Superior temporal gyrus (tissue), 1 donor: ENCODE results near the gene SFT2D1.
"Not testable (repeated sequence)": the region's sequence is repeated elsewhere in the genome, so short reads cannot be mapped to it uniquely, and the experiment has no call there.

Experiments
- DNase-seq: peaks from one replicate; pipeline ENCODE4 v3.0.0-alpha.2; 2016; ENCODE audit errors: extremely low spot score

SFT2D1 gene

GRCh38 chr6:166364456-166364855 is 22.1 kb upstream of the SFT2D1 start:
- DNase-seq: no peak

- DNase-seq: not testable (repeated sequence)
These were observed 20.1 kb upstream of the SFT2D1 start for GRCh38 chr6:166362427-166362826.

GRCh38 chr6:166361077-166361429 is 18.7 kb upstream of the SFT2D1 start:
- no peak for DNase-seq

DNA sequence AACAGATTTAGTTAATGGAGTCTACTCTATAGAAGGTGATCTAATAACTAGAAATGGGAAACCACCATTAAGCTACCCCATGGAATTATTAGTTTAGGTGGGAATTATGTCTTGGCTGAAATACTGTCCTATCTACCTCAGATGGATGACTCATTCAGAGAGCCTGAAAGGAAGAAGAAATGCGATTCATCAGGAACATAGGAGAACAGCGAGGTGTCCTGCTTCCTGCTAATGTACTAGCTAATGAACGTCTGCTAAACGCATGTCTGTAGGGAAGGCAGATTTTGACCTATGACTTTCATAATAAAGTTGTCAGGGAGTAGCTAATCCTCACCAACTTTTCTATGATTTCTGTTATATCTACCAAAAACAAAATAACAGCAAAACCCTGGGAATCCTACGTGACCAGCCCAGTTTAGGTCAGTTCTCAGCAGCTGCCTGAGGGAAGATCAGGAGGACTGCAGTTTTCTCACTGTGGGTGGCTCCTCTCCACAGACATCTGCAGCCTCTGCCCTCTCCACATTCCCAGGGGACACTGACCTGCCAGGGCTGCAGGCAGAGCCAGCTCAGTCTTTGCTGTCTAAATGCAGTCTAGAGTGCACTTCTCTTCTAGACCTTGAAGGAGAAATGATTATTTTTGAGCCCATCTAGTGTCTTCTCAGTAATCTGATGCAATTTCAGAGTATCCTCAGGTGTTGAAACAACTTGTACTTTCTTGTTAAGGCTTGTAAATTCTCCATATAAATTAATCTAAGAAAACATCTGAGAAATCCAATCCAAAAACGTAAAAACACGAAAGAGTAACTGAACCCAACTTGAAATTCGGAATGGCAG is 18.1 kb upstream of the SFT2D1 start:
- no peak for DNase-seq

DNA sequence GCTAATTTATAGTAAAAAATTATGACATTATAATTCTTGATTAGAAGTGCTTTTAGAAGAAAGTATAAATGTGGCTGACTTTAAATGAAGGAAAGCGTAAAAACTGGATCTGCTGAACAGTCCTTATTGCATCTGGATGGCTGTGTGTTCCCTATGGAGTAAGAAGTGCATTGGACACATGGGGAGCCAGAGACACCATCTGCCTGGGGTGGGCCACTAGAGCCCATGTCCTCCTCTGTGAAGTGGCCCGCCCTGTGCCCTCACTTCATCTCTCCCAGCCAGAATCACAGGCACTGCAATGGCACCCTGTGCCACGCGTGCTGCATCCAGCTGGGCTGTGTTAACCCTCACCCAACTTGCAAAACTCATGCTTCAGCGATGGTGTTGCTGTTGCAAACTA is 13.2 kb upstream of the SFT2D1 start:
- no peak for DNase-seq

DNA sequence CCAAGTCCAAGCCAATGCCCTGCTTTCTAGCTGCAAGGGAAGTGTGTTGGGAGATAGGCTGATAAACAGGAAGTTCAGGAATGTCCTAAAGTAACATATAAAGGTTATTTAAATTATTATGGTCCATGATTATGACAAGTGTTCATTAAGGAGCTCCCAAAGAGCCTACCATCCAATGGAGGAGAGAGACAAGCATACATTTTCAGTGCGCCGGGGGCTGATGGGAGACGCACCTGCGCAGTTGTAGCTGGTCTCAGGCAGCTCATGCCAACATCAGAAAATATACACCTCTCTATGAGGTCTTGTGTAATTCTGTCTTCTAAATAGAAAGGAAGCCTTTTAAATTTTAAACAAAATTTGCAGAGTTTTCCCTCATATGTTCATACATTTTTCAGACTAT is 12.6 kb upstream of the SFT2D1 start:
- no peak for DNase-seq

DNA sequence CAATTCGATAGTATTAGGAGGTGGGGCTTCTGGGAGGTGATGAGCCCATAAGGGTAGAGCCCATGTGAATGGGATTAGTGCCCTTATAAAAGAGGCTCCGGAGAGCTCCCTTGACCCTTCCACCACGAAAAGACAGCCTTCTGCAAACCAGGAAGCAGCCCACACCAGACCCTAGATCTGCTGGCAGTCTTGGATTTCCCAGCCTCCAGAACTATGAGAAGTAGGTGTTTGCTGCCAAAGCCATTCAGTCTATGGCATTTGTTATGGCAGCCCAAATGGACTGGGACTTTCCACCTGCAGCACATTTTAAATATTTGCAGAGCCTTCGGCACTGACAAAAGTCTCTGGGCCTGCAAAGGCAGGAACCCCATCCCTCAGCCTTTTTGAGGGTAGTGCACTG is 11.8 kb upstream of the SFT2D1 start:
- DNase-seq: no peak

GRCh38 chr6:166353507-166353906 is 11.2 kb upstream of the SFT2D1 start:
- no peak for DNase-seq

DNA sequence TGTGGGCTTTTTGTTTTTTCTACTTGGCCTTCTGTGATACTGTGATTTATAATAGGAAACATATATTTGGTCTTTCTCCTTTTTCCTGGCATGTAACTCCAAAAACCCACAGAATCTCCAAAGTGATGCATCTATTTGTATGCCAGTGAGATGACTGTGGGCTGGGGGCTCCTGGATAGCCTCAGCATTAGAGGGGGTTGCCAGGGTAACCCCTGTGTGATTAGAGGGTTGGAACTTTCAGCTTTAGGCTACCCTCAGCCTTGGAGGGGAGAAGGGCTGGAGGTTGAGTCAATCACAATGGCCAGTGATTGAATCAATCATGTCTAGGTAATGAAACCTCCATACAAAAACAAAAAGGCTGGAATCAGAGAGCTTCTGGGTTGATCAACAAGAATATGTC is 10.6 kb upstream of the SFT2D1 start:
- no peak for DNase-seq

DNA sequence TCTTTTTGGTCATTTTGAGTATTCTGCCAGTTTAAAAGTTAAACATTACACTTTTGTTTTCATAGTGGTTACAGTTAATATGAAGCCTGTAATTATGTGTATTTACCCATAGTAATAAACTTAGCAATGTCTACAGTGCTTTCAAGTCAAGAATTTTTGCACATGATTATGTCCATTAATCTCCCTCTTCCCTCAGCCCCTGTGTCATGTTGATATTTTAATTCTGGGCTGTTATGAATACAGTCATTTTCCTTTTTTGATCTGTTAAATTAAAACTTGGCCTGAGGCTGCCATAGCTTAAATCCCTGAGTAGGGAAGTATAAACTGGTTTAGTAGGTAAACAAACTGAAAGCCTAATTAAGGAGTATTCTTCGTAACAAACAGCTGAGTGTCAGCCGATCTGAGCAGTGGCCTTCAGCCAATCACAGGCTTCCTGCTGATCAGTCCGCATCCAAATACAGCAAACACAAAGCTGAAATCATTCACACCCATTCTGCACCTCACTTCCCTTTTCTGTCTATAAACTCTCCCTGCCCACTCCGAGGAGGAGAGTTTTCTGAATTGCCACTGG is 9.5 kb upstream of the SFT2D1 start:
- DNase-seq: peak; percentile 29

GRCh38 chr6:166348305-166348949 is 6.1 kb upstream of the SFT2D1 start:
- DNase-seq: no peak

DNA sequence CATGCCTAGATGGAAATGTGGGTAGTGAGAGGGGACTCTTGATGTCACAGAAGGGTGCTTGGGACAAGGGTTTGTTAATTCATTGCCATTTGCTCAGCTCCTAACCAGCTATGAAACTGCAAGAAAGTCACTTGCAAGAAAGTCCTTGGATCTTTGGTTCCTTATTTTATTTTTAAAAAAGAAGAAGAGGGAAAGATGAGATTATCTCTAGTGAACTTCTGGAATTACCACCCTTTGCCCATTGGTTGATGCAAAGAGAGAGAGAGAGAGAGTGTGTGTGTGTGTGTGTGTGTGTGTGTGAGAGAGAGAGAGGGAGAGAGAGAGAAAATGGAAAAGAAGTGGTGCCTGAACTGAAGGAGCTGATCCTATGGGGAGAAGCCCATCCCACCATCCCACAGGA is 4.6 kb upstream of the SFT2D1 start:
- no peak for DNase-seq

GRCh38 chr6:166346449-166346848 is 4.1 kb upstream of the SFT2D1 start:
- no peak for DNase-seq

GRCh38 chr6:166345672-166346071 is 3.3 kb upstream of the SFT2D1 start:
- DNase-seq: not testable (repeated sequence)

- DNase-seq: not testable (repeated sequence)
These were observed 2.6 kb upstream of the SFT2D1 start for GRCh38 chr6:166344921-166345320.

- DNase-seq: no peak
These were observed 1.9 kb upstream of the SFT2D1 start for GRCh38 chr6:166344240-166344639.

GRCh38 chr6:166343150-166343487 is 774 bp upstream of the SFT2D1 start:
- DNase-seq: peak; percentile 33

DNA sequence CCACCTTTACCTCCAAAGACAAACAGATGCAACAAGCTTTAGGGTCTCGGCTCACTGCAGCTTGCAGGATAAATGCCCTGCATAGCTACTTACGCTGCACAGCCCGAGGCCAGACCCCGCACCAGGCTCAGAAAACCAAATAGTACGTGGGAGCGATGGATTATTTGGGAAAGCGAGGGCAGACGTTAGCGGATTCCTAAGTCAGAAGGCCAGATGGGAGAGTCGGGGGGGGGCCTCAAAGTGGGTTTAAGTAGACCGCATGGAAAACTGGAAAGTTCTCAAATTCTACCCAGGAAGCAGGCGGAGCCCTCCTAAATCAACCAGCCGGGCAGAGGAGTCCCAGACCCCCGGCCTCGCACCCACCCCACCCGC is 382 bp downstream of the SFT2D1 start:
- DNase-seq: no peak

- no peak for DNase-seq
These were observed 881 bp downstream of the SFT2D1 start for GRCh38 chr6:166341464-166341863.

- DNase-seq: no peak
These were observed 3.5 kb downstream of the SFT2D1 start for GRCh38 chr6:166338854-166339253.

DNA sequence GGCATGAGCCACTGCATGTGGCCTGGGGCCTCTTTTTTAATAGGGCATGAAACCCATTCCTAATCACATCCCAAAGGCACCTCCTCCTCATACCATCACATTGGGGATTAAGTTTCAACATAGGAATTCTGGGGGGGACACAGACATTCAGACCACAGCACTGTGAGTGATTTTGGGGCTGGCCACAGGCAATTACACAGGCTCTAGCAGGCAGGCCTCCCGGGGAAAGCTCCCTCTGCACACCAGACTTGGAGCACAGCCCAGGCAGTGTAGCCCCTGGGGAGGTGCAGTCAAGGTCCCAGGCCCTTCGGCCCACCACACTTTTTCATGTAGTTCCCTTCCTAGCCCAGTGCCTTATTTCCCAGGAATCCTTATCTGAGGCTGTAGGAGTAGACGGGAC is 5.5 kb downstream of the SFT2D1 start:
- no peak for DNase-seq

GRCh38 chr6:166335378-166336302 is 6.7 kb downstream of the SFT2D1 start:
- DNase-seq: no peak
